ENCODE results near the gene METTL26.

DNA sequence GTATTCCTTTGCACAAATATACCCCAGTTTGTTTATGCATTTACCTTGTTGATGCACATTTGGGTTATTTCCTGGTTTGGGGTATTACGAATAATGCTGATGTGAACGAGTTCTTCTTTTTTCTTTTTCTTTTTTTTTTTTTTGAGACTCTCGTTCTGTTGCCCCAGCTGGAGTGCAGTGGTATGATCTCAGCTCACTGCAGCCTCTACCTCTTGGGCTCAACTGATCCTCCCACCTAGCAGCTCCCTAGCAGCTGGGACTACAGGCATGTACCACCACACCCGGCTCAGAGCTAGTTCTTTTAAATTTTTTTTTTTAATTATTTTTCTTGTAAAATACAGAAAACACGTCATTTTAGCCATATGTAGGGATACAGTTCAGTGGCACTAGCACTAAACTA, 32.2 kb downstream of the METTL26 start:
- TF ChIP-seq, protein P1, sequence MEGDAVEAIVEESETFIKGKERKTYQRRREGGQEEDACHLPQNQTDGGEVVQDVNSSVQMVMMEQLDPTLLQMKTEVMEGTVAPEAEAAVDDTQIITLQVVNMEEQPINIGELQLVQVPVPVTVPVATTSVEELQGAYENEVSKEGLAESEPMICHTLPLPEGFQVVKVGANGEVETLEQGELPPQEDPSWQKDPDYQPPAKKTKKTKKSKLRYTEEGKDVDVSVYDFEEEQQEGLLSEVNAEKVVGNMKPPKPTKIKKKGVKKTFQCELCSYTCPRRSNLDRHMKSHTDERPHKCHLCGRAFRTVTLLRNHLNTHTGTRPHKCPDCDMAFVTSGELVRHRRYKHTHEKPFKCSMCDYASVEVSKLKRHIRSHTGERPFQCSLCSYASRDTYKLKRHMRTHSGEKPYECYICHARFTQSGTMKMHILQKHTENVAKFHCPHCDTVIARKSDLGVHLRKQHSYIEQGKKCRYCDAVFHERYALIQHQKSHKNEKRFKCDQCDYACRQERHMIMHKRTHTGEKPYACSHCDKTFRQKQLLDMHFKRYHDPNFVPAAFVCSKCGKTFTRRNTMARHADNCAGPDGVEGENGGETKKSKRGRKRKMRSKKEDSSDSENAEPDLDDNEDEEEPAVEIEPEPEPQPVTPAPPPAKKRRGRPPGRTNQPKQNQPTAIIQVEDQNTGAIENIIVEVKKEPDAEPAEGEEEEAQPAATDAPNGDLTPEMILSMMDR (IDR thresholded peaks at IDR 0.05; ENCODE audit: low read length) = no peak
- TF ChIP-seq EZH2phosphoT487 (IDR thresholded peaks at IDR 0.05; ENCODE audit: low read length) (no peak), EZH2 (optimal IDR thresholded peaks at IDR 0.05; ENCODE audit: low read depth, low read length) (no peak)

All from MM.1S (cell line).